HG03066 (cell line): Measurements from ENCODE around the gene MPP3.
"Not testable (repeated sequence)": the region's sequence is repeated elsewhere in the genome, so short reads cannot be mapped to it uniquely, and the experiment has no call there.

Source experiments
- ATAC-seq: cut with Tn5 transposase; IDR thresholded peaks from one replicate; pipeline ENCODE4 v1.9.1; 2021; ENCODE audit warnings: low read depth; ENCODE audit not compliant: unreplicated experiment

MPP3 gene

GRCh38 chr17:43832976-43833829, at the start of gene MPP3:
TSS of gene MPP3 (minus strand) at chr17:43833146. CDS start at chr17:43831906, 1,240 bp downstream.
- ATAC-seq = no peak

- no peak for ATAC-seq
Observed at GRCh38 chr17:43881758-43882505, 49.0 kb upstream of the MPP3 start.

- ATAC-seq = no peak
Observed at GRCh38 chr17:43881181-43881580, 48.2 kb upstream of the MPP3 start.

GRCh38 chr17:43880420-43880991, 47.6 kb upstream of the MPP3 start:
- no peak for ATAC-seq

- ATAC-seq = no peak
Observed at GRCh38 chr17:43879723-43880419, 46.9 kb upstream of the MPP3 start.

GRCh38 chr17:43878260-43879175, 45.6 kb upstream of the MPP3 start:
- ATAC-seq = no peak

GRCh38 chr17:43877451-43878155, 44.7 kb upstream of the MPP3 start:
- no peak for ATAC-seq

GRCh38 chr17:43877031-43877430, 44.1 kb upstream of the MPP3 start:
- no peak for ATAC-seq

GRCh38 chr17:43875476-43876147, 42.7 kb upstream of the MPP3 start:
- no peak for ATAC-seq

- ATAC-seq = no peak
Observed at GRCh38 chr17:43874293-43874692, 41.3 kb upstream of the MPP3 start.

GRCh38 chr17:43873815-43874214, 40.9 kb upstream of the MPP3 start:
- no peak for ATAC-seq

GRCh38 chr17:43873091-43873490, 40.1 kb upstream of the MPP3 start:
- no peak for ATAC-seq

- no peak for ATAC-seq
Observed at GRCh38 chr17:43871946-43872690, 39.2 kb upstream of the MPP3 start.

- ATAC-seq = not testable (repeated sequence)
Observed at GRCh38 chr17:43869031-43869430, 36.1 kb upstream of the MPP3 start.

GRCh38 chr17:43868226-43868994, 35.5 kb upstream of the MPP3 start:
- no peak for ATAC-seq

GRCh38 chr17:43864161-43864984, 31.4 kb upstream of the MPP3 start:
- no peak for ATAC-seq
